Glutamatergic neuron (in vitro differentiated cells): ENCODE data around the gene MARK3. TPM values are rescaled to one million over a fixed set of nuclear protein-coding genes. Genes with fewer than 3 reads are reported as not detected.

Experiments
- DNase-seq: peaks from one replicate; pipeline ENCODE4 v3.0.0; 2022
- H3K27ac Mint-ChIP-seq: one replicate; pipeline ENCODE4 v1.8.0; 2020; ENCODE audit warnings: mild to moderate bottlenecking, mixed read lengths, inconsistent platforms; ENCODE audit not compliant: unreplicated experiment
- H3K27me3 Mint-ChIP-seq: one replicate; pipeline ENCODE4 v1.8.0; 2020; ENCODE audit warnings: mild to moderate bottlenecking, moderate library complexity, mixed read lengths, inconsistent platforms; ENCODE audit not compliant: unreplicated experiment
- H3K36me3 Mint-ChIP-seq: one replicate; pipeline ENCODE4 v1.8.0; 2020; ENCODE audit warnings: mild to moderate bottlenecking, mixed read lengths, inconsistent platforms; ENCODE audit not compliant: unreplicated experiment
- H3K4me1 Mint-ChIP-seq: one replicate; pipeline ENCODE4 v1.8.0; 2020; ENCODE audit warnings: mild to moderate bottlenecking, low read depth, mixed read lengths, inconsistent platforms; ENCODE audit not compliant: unreplicated experiment
- H3K4me3 Mint-ChIP-seq: one replicate; pipeline ENCODE4 v1.8.0; 2020; ENCODE audit warnings: mild to moderate bottlenecking, mixed read lengths, inconsistent platforms; ENCODE audit not compliant: unreplicated experiment
- H3K9me3 Mint-ChIP-seq: one replicate; pipeline ENCODE4 v1.8.0; 2020; ENCODE audit warnings: mild to moderate bottlenecking, moderate library complexity, mixed read lengths, inconsistent platforms; ENCODE audit not compliant: unreplicated experiment
- total RNA-seq: library from RNA; stranded (reverse); fragmentation: NEBNext Ultra II Directional; extraction: Animal tissue kit (Norgen Biotek cat#: 25700); gene quantifications from one replicate; pipeline ENCODE4 v1.2.1, GENCODE V29; 2021; ENCODE audit not compliant: unreplicated experiment
- TF ChIP-seq, protein P1 (sequence below): fragments of 200-600 bp; sonication (generic); IDR thresholded peaks from one replicate; pipeline ENCODE4 v1.5.0; 2021; ENCODE audit not compliant: partially characterized antibody, unreplicated experiment

MARK3 gene
- total RNA-seq, 1 donor from 2014 or later = 110 TPM

- peak; percentile 57 for DNase-seq
- Mint-ChIP-seq H3K4me1 (peaks cover 4% of the 10 kb centered on the region), H3K36me3 (no peaks in the 10 kb centered on the region), H3K27me3 (peaks cover 5% of the 10 kb centered on the region), H3K4me3 (no peak overlapping the region), H3K9me3 (peaks cover 1% of the 10 kb centered on the region), H3K27ac (no peak overlapping the region)
- TF ChIP-seq, protein P1, sequence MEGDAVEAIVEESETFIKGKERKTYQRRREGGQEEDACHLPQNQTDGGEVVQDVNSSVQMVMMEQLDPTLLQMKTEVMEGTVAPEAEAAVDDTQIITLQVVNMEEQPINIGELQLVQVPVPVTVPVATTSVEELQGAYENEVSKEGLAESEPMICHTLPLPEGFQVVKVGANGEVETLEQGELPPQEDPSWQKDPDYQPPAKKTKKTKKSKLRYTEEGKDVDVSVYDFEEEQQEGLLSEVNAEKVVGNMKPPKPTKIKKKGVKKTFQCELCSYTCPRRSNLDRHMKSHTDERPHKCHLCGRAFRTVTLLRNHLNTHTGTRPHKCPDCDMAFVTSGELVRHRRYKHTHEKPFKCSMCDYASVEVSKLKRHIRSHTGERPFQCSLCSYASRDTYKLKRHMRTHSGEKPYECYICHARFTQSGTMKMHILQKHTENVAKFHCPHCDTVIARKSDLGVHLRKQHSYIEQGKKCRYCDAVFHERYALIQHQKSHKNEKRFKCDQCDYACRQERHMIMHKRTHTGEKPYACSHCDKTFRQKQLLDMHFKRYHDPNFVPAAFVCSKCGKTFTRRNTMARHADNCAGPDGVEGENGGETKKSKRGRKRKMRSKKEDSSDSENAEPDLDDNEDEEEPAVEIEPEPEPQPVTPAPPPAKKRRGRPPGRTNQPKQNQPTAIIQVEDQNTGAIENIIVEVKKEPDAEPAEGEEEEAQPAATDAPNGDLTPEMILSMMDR = no peak
Observed at GRCh38 chr14:103534576-103535061, 149.4 kb downstream of the MARK3 start.

DNA sequence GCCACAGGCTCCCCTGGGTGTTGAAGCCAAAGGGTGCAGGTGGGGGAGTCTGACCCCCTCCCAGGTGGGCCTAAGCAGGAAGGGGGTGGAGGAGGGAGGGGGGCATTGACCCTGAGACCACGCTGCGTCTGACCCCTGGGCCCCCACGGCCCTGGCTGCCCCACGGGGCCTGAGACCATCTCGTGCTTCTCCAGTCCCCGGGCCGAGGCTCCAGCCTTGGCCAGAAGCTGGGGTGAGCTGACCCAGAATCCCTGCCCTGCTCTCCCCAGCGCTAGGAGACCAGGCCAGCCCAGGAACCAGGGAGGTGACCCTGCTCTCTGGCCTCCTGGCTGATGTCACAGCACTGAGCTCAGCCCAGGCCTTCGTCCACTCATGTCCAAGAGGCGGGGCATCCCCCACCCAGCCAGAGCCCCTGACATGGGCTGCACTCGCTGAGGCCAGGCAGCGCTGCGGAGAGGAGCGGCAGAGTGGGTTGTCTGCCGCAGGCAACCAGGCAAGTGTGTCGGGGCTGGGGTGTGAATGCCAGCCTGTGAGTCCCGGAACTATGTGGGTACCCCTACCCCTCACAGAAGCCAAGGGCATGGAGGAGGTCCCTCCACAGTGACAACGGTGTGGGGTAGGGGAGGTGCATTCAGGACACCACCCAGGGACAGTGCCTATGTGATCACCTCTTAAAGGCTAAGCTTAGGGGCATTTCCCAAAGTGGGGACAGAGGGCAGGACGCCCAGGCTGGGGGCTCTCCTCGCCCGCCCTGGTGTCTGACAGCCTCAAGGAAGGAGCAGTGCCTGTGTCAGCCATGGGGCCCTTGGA is 150.1 kb downstream of the MARK3 start:
- TF ChIP-seq, protein P1 = no peak
- DNase-seq = no peak
- Mint-ChIP-seq H3K9me3 (peaks cover 1% of the 10 kb centered on the region), H3K36me3 (no peaks in the 10 kb centered on the region), H3K4me3 (no peak overlapping the region), H3K27ac (no peak overlapping the region), H3K4me1 (peaks cover 4% of the 10 kb centered on the region), H3K27me3 (peaks cover 6% of the 10 kb centered on the region)

DNA sequence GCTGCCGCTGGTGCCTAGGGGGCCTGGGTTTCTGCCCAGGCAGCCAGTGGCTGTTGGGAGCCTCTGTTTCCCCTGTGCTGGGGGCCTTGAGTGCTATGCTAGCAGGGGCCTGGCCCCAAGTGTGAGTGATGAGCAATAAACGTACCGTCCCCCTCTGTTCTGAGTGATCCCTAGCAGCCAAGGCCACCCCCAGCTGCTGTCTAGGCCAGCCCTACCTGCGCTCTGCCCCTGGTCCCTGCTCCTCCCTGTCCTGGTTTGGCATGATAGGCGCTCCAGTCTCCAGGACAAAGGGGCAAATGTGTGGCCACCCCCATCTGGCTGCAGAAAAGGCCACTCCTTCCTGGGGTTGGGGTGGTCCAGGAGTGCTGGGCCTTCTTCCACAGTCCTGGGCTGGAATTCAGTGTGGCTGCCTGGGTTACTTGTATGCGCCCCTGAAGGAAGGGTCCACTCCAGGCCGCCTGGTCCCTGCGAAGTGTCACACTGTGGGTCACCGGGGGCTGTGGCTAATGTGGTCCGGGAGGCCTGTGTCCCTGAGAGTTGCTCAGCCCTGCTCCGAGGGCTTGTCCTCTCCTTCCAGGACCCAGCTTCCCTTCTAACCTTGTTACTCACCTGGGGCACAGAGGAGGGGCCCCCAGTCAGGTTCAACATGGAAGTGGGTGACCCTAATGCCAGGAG is 150.8 kb downstream of the MARK3 start:
- H3K4me1 Mint-ChIP-seq = peaks cover 8% of the 10 kb centered on the region
- H3K27ac Mint-ChIP-seq = peak overlapping the region; percentile 38
- H3K36me3 Mint-ChIP-seq = no peaks in the 10 kb centered on the region
- H3K9me3 Mint-ChIP-seq = peaks cover 1% of the 10 kb centered on the region
- peaks cover 9% of the 10 kb centered on the region for H3K27me3 Mint-ChIP-seq
- no peak for DNase-seq
- H3K4me3 Mint-ChIP-seq = no peak overlapping the region
- TF ChIP-seq, protein P1 = no peak

DNA sequence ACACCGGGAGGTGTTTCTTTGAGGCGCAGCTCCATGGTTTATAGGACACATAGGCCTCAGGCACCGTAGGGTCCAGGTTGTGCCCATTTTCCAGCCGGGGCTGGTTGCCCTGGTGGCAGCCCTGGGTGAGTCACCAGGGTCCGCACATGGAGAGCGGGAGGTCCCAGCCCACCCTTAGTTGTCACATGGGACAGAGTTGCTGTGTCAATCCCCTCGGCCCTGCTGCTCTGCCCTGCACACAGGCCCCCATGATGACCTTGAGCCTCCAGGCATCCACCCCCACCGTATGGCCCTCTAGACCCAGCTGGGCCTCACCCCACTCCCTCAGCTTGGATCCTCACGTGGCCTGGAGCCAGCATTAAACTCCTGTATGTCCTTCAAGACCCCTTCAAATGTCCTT is 151.5 kb downstream of the MARK3 start:
- H3K27me3 Mint-ChIP-seq = peaks cover 9% of the 10 kb centered on the region
- H3K9me3 Mint-ChIP-seq = peaks cover 1% of the 10 kb centered on the region
- H3K27ac Mint-ChIP-seq = peak overlapping the region; percentile 81
- no peaks in the 10 kb centered on the region for H3K36me3 Mint-ChIP-seq
- TF ChIP-seq, protein P1 = no peak
- peaks cover 8% of the 10 kb centered on the region for H3K4me1 Mint-ChIP-seq
- H3K4me3 Mint-ChIP-seq = no peak overlapping the region
- no peak for DNase-seq
